CD8-positive, alpha-beta memory T cell (primary cell): ENCODE data around the gene NOP14. TPM values are rescaled to one million over a fixed set of nuclear protein-coding genes. Genes with fewer than 3 reads are reported as not detected.
"Not testable (repeated sequence)": the region's sequence is repeated elsewhere in the genome, so short reads cannot be mapped to it uniquely, and the experiment has no call there.

ENCODE experiments used
- CTCF ChIA-PET: fragments of 350-600 bp; sonication (Branson Sonifier 250); formaldehyde crosslinking; loops from one replicate; lab custom pipeline; 2021; ENCODE audit warnings: antibody characterized with exemption; lab: Charles Lee
- POLR2A ChIA-PET: fragments of 350-600 bp; sonication (Branson Sonifier 250); formaldehyde crosslinking; loops from one replicate; lab custom pipeline; 2021; ENCODE audit warnings: antibody characterized with exemption; lab: Charles Lee
- DNase-seq, 5 donors: peaks; one replicate each; pipeline versions ENCODE4 v3.0.0 to v3.0.0-alpha.2; 2020 to 2022; ENCODE audit warnings: mixed read lengths in 1 of 5
- H3K27ac ChIP-seq: one replicate; pipeline ENCODE4 v1.7.0; 2013; ENCODE audit warnings: low read depth, mild to moderate bottlenecking, low read length, moderate library complexity
- H3K27me3 ChIP-seq: 2 replicates; pipeline ENCODE4 v1.7.0; 2013; ENCODE audit warnings: low read length, mild to moderate bottlenecking; ENCODE audit not compliant: insufficient read depth, poor library complexity, severe bottlenecking
- H3K36me3 ChIP-seq: 2 replicates; pipeline ENCODE4 v1.7.0; 2013; ENCODE audit warnings: mild to moderate bottlenecking, low read length, moderate library complexity; ENCODE audit not compliant: insufficient read depth
- H3K4me1 ChIP-seq: 2 replicates; pipeline ENCODE4 v1.7.0; 2013; ENCODE audit warnings: mild to moderate bottlenecking, low read length, moderate library complexity; ENCODE audit not compliant: insufficient read depth
- H3K4me3 ChIP-seq: 2 replicates; pipeline ENCODE4 v1.7.0; 2013; ENCODE audit warnings: mild to moderate bottlenecking, low read length
- H3K9me3 ChIP-seq: 2 replicates; pipeline ENCODE4 v1.7.0; 2013; ENCODE audit warnings: mild to moderate bottlenecking, low read length
- H3K27ac Mint-ChIP-seq, 8 donors: one replicate each; pipeline ENCODE4 v1.8.0; 2020 to 2021; ENCODE audit warnings: mixed read lengths in 8 of 8, mild to moderate bottlenecking in 6 of 8, inconsistent platforms in 3 of 8, moderate library complexity in 3 of 8
- H3K27me3 Mint-ChIP-seq, 2 donors: one replicate each; pipeline ENCODE4 v1.8.0; 2020 to 2021; ENCODE audit warnings: mixed read lengths in 2 of 2, mild to moderate bottlenecking in 1 of 2, moderate library complexity in 1 of 2
- H3K36me3 Mint-ChIP-seq, 3 donors: one replicate each; pipeline ENCODE4 v1.8.0; 2020 to 2021; ENCODE audit warnings: mixed read lengths in 3 of 3, inconsistent platforms in 1 of 3, mild to moderate bottlenecking in 1 of 3
- H3K4me1 Mint-ChIP-seq, 3 donors: one replicate each; pipeline ENCODE4 v1.8.0; 2020 to 2021; ENCODE audit warnings: mixed read lengths in 3 of 3, inconsistent platforms in 1 of 3, mild to moderate bottlenecking in 1 of 3
- H3K4me3 Mint-ChIP-seq, 7 donors: one replicate each; pipeline ENCODE4 v1.8.0; 2020 to 2021; ENCODE audit warnings: mixed read lengths in 7 of 7, mild to moderate bottlenecking in 6 of 7, moderate library complexity in 4 of 7, inconsistent platforms in 2 of 7
- H3K9me3 Mint-ChIP-seq, 5 donors: one replicate each; pipeline ENCODE4 v1.8.0; 2020 to 2022; ENCODE audit warnings: mixed read lengths in 5 of 5, mild to moderate bottlenecking in 3 of 5, moderate library complexity in 2 of 5, inconsistent platforms in 1 of 5
- polyA plus RNA-seq: library from polyadenylated mRNA; unstranded; fragments of 300-500 nt; fragmentation: Illumina TruSeq; gene quantifications from one replicate; pipeline ENCODE4 v1.2.3, GENCODE V29; 2021
- total RNA-seq, 2 experiments: library from RNA; stranded (reverse); gene quantifications; one replicate each; pipeline ENCODE4 v1.2.3, GENCODE V29; 2021

NOP14 gene
- total and polyA plus RNA-seq, 3 experiments from 2014 or later = 26.5 to 165 (median 156) TPM

- Mint-ChIP-seq H3K36me3 (peaks cover 4 to 39% (median 18%) of the 10 kb centered on the region in 3 donors), H3K9me3 (no peaks in the 10 kb centered on the region), H3K4me3 (peak overlapping the region; percentile 84 to 95 (median 86)), H3K27ac (peak overlapping the region; percentile 65 to 96 (median 90)), H3K4me1 (peaks cover 36 to 58% (median 52%) of the 10 kb centered on the region in 3 donors), H3K27me3 (no peaks in the 10 kb centered on the region)
- POLR2A ChIA-PET = interaction anchor here (1.9 kb wide), 1 partner anchor 26 kb away, joined by 17 read pairs; no protein-coding TSS in a partner anchor
- H3K27ac ChIP-seq = peak overlapping the region; percentile 28
- peaks cover 27% of the 10 kb centered on the region for H3K4me1 ChIP-seq
- H3K27me3 ChIP-seq = no peaks in the 10 kb centered on the region
- CTCF ChIA-PET = interaction anchor here (0.7 to 3.6 kb wide), 9 partner anchors 8 to 234 kb away, joined by 3 to 14 read pairs (median 3); no protein-coding TSS in a partner anchor
- no peaks in the 10 kb centered on the region for H3K9me3 ChIP-seq
- peaks cover 18% of the 10 kb centered on the region for H3K36me3 ChIP-seq
- no peak for DNase-seq
- H3K4me3 ChIP-seq = peak overlapping the region; percentile 70
Observed at GRCh38 chr4:2961421-2961810, 1.8 kb downstream of the NOP14 start.

- Mint-ChIP-seq H3K27ac (peak overlapping the region in 3 of 8 donors; percentile 40 to 69 (median 40)), H3K36me3 (peaks cover 4 to 48% (median 20%) of the 10 kb centered on the region in 3 donors), H3K4me1 (peaks cover 36 to 64% (median 62%) of the 10 kb centered on the region in 3 donors), H3K4me3 (peak overlapping the region in 3 of 7 donors; percentile 15 to 63 (median 53))
- H3K36me3 ChIP-seq = peaks cover 27% of the 10 kb centered on the region
- H3K4me1 ChIP-seq = peaks cover 27% of the 10 kb centered on the region
- H3K9me3 Mint-ChIP-seq, DNase-seq, H3K9me3 ChIP-seq, POLR2A ChIA-PET, H3K27me3 ChIP-seq, H3K27me3 Mint-ChIP-seq, H3K4me3 ChIP-seq, H3K27ac ChIP-seq: not testable (repeated sequence)
- CTCF ChIA-PET = interaction anchor here (1.4 to 1.7 kb wide), 2 partner anchors 13 to 198 kb away, joined by 3 to 4 read pairs; no protein-coding TSS in a partner anchor
Observed at GRCh38 chr4:2960450-2960849, 2.8 kb downstream of the NOP14 start.

GRCh38 chr4:2958446-2958845 lies 4.8 kb downstream of the NOP14 start:
- H3K4me3 ChIP-seq = no peak overlapping the region
- peaks cover 4 to 63% (median 21%) of the 10 kb centered on the region in 3 donors for H3K36me3 Mint-ChIP-seq
- peaks cover 37% of the 10 kb centered on the region for H3K36me3 ChIP-seq
- peak overlapping the region in 6 of 8 donors; percentile 4 to 76 (median 33) for H3K27ac Mint-ChIP-seq
- H3K27me3 ChIP-seq = no peaks in the 10 kb centered on the region
- no peak for DNase-seq
- no peaks in the 10 kb centered on the region for H3K27me3 Mint-ChIP-seq
- peaks cover 38 to 69% (median 67%) of the 10 kb centered on the region in 3 donors for H3K4me1 Mint-ChIP-seq
- H3K9me3 Mint-ChIP-seq = no peaks in the 10 kb centered on the region
- H3K4me1 ChIP-seq = peaks cover 24% of the 10 kb centered on the region
- ChIA-PET CTCF (no interaction called here), POLR2A (no interaction called here)
- H3K4me3 Mint-ChIP-seq = peak overlapping the region in 1 of 7 donors; percentile 61
- no peak overlapping the region for H3K27ac ChIP-seq
- no peaks in the 10 kb centered on the region for H3K9me3 ChIP-seq

GRCh38 chr4:2955186-2956044 lies 7.8 kb downstream of the NOP14 start:
- Mint-ChIP-seq H3K4me1 (peaks cover 26 to 54% (median 53%) of the 10 kb centered on the region in 3 donors), H3K36me3 (peaks cover 4 to 86% (median 36%) of the 10 kb centered on the region in 3 donors), H3K27ac (peak overlapping the region in 6 of 8 donors; percentile 32 to 96 (median 89))
- not testable (repeated sequence) for H3K27me3 ChIP-seq, H3K9me3 Mint-ChIP-seq, H3K4me3 ChIP-seq, DNase-seq, H3K27ac ChIP-seq, H3K4me3 Mint-ChIP-seq, H3K9me3 ChIP-seq, H3K27me3 Mint-ChIP-seq
- peaks cover 53% of the 10 kb centered on the region for H3K36me3 ChIP-seq
- ChIA-PET CTCF (interaction anchor here (0.8 to 2.4 kb wide), 5 partner anchors 13 to 192 kb away, joined by 3 to 14 read pairs (median 4); no protein-coding TSS in a partner anchor), POLR2A (interaction anchor here (0.7 kb wide), 1 partner anchor 10 kb away, joined by 3 read pairs; no protein-coding TSS in a partner anchor)
- H3K4me1 ChIP-seq = peaks cover 11% of the 10 kb centered on the region

- H3K9me3 ChIP-seq = no peaks in the 10 kb centered on the region
- H3K4me3 ChIP-seq = no peak overlapping the region
- peaks cover 5% of the 10 kb centered on the region for H3K4me1 ChIP-seq
- H3K27me3 Mint-ChIP-seq = no peaks in the 10 kb centered on the region
- H3K27ac Mint-ChIP-seq = peak overlapping the region; percentile 85 to 96 (median 92)
- ChIA-PET CTCF (interaction anchor here (0.6 to 2.4 kb wide), 8 partner anchors 8 to 191 kb away, joined by 3 to 14 read pairs (median 8); partner anchors contain the start of genes GRK4 and NOP14), POLR2A (interaction anchor here (0.7 to 1.8 kb wide), 3 partner anchors 8 to 69 kb away, joined by 3 to 7 read pairs (median 3); no protein-coding TSS in a partner anchor)
- peaks cover 60% of the 10 kb centered on the region for H3K36me3 ChIP-seq
- no peaks in the 10 kb centered on the region for H3K9me3 Mint-ChIP-seq
- peak in 4 of 5 donors; percentile 43 to 68 (median 51) for DNase-seq
- H3K27me3 ChIP-seq = no peaks in the 10 kb centered on the region
- peaks cover 23 to 46% (median 45%) of the 10 kb centered on the region in 3 donors for H3K4me1 Mint-ChIP-seq
- peaks cover 4 to 90% (median 38%) of the 10 kb centered on the region in 3 donors for H3K36me3 Mint-ChIP-seq
- H3K27ac ChIP-seq = no peak overlapping the region
- H3K4me3 Mint-ChIP-seq = peak overlapping the region in 3 of 7 donors; percentile 4 to 28 (median 23)
Observed at GRCh38 chr4:2954358-2955185, 8.6 kb downstream of the NOP14 start.

- no peaks in the 10 kb centered on the region for H3K27me3 ChIP-seq
- H3K27ac ChIP-seq = no peak overlapping the region
- H3K4me1 Mint-ChIP-seq = peaks cover 17 to 37% (median 35%) of the 10 kb centered on the region in 3 donors
- peaks cover 5% of the 10 kb centered on the region for H3K4me1 ChIP-seq
- peaks cover 61% of the 10 kb centered on the region for H3K36me3 ChIP-seq
- no peaks in the 10 kb centered on the region for H3K9me3 Mint-ChIP-seq
- ChIA-PET CTCF (interaction anchor here (1.0 to 2.4 kb wide), 5 partner anchors 9 to 190 kb away, joined by 4 to 14 read pairs (median 13); partner anchors contain the start of genes GRK4 and NOP14), POLR2A (interaction anchor here (0.6 to 1.8 kb wide), 4 partner anchors 8 to 18 kb away, joined by 3 to 7 read pairs (median 3); no protein-coding TSS in a partner anchor)
- H3K4me3 ChIP-seq = no peak overlapping the region
- H3K27me3 Mint-ChIP-seq = no peaks in the 10 kb centered on the region
- H3K9me3 ChIP-seq = no peaks in the 10 kb centered on the region
- no peak overlapping the region for H3K4me3 Mint-ChIP-seq
- no peak for DNase-seq
- H3K27ac Mint-ChIP-seq = peak overlapping the region in 6 of 8 donors; percentile 0 to 96 (median 71)
- peaks cover 4 to 93% (median 34%) of the 10 kb centered on the region in 3 donors for H3K36me3 Mint-ChIP-seq
Observed at GRCh38 chr4:2953496-2953895, 9.7 kb downstream of the NOP14 start.
